Measurements from ENCODE around the gene NRP1.

NRP1 gene

GRCh38 chr10:33267708-33268107 is 66.8 kb downstream of the NRP1 start:
- DNase-seq (ENCODE audit: low read depth in 2 of 2, low spot score in 1 of 2), result no peak

- DNase-seq (ENCODE audit: low read depth in 2 of 2, low spot score in 1 of 2), result no peak
Measured at GRCh38 chr10:33265621-33266020, 68.8 kb downstream of the NRP1 start.

GRCh38 chr10:33263453-33263852 is 71.0 kb downstream of the NRP1 start:
- no peak for DNase-seq (ENCODE audit: low read depth in 2 of 2, low spot score in 1 of 2)

DNA sequence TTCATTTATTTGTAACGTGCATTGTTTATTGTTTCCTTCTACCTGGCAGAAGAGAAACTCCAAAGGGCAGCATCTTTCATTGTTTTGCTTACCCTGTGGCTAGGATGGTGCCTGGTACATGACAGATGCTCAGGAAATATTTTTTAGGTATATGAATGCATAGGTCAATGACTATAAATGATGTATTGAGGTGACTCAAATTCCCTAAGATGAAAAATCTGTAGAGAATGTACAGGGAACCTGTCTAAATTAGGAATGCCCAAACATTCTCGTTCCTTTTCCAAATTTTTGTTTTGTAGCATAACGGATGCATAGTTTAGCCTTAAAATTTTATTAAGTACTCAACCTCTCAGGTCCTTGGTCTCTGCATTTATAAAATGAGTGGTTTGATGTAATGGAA is 71.6 kb downstream of the NRP1 start:
- DNase-seq (ENCODE audit: low read depth in 2 of 2, low spot score in 1 of 2), result no peak

GRCh38 chr10:33260403-33261149 is 73.9 kb downstream of the NRP1 start:
- no peak for DNase-seq (ENCODE audit: low read depth in 2 of 2, low spot score in 1 of 2)

- DNase-seq (ENCODE audit: low read depth in 2 of 2, low spot score in 1 of 2), result no peak
Measured at GRCh38 chr10:33258967-33259366, 75.5 kb downstream of the NRP1 start.

DNA sequence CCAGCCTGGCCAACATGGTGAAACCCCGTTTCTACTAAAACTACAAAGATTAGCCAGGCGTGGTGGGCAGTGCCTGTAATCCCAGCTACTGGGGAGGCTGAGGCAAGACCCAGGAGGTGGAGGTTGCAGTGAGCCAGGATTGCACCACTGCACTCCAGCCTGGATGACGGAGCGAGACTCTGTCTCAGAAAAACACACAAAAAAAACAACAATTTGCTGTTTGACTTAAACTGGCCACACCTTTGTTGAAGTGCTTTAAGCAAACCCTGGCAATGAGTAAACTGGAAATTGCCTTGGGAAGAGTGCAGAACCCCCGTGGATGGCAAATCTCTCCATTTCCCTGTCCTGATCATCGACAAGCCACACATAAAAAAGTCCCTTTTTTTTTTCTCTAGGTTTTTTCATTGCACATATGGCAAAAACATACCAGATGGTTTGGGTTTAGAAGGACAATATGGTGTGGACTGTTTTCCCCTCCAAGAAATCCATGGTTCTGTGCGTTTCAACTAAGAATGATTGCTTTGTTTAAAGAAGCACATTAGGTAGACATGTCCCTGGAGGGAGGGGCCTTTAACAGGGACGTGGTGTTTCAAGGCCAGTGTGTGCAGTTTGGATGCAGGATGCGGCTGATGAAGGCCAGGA is 76.9 kb downstream of the NRP1 start:
- DNase-seq (ENCODE audit: low read depth in 2 of 2, low spot score in 1 of 2), result no peak

GRCh38 chr10:33256458-33256857 is 78.0 kb downstream of the NRP1 start:
- DNase-seq (ENCODE audit: low read depth in 2 of 2, low spot score in 1 of 2), result no peak

DNA sequence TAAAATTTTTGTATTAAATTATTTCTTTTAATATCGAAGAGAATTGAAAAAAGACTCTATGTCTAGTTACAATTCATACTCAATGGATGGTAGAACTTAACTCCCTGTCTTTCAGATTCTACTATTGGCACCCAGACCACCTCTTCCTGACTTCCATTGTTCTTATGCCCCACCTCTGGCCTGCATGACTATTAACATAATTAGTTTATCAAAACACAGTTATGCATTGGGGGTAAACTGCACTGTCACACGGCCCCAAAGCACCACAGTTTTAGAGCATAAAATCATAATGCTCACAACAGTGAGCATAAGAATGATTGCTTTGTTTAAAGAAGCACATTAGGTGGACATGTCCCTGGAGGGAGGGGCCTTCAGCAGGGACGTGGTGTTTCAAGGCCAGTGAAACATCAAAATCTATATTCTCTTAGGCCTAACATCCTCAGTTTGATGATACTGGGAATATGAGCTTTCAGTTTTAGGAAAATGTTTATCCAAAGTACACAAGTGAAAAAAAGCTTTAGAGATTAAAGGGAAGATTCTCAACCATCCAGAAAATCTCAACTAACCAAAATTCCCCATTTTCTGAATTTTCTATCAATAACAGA is 79.8 kb downstream of the NRP1 start:
- no peak for DNase-seq (ENCODE audit: low read depth in 2 of 2, low spot score in 1 of 2)

GRCh38 chr10:33253411-33253810 is 81.1 kb downstream of the NRP1 start:
- DNase-seq (ENCODE audit: low read depth in 2 of 2, low spot score in 1 of 2), result no peak

GRCh38 chr10:33252794-33253203 is 81.7 kb downstream of the NRP1 start:
- DNase-seq (ENCODE audit: low read depth in 2 of 2, low spot score in 1 of 2), result no peak

DNA sequence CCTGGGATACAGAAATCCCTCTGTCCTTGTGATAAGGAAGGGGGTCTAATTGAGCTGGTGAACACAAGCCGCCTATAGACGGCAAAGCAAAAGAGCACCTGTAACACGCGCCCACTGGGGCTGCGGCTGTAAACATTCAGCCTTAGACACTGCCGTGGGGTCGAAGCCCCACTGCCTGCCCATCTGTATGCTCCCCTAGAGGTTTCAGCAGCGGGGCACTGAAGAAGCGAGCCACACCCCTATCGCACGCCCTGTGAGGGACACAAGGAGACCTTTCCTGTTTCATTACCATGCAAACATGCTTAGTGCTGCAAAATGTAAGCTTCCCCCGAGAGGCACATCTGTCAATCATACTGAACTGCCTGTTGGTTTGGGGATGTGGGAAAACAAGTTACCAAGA is 82.1 kb downstream of the NRP1 start:
- DNase-seq (ENCODE audit: low read depth in 2 of 2, low spot score in 1 of 2), result no peak

- DNase-seq (ENCODE audit: low read depth in 2 of 2, low spot score in 1 of 2), result no peak
Measured at GRCh38 chr10:33249659-33250345, 84.7 kb downstream of the NRP1 start.

GRCh38 chr10:33249137-33249536 is 85.3 kb downstream of the NRP1 start:
- DNase-seq (ENCODE audit: low read depth in 2 of 2, low spot score in 1 of 2), result no peak

DNA sequence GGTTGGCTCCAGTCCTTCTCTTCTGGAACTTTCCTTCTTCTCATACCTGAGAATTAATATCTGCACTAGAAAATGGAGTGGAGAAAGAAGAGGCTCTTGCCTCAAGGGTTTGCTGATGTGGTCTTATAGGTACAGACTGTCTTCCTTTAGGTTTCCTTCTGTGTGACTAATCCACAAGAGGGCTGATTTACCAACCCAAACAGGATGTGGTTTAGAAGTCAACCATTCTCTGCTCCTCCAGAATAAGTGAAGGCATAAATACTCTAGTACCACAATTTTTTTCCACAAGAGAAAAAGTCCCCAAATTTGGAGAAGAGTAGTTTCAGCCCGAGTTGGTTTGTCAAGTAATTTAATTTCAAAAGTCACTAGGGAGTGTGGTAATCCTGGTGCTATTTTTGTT is 85.8 kb downstream of the NRP1 start:
- DNase-seq (ENCODE audit: low read depth in 2 of 2, low spot score in 1 of 2), result no peak

GRCh38 chr10:33247221-33247922 is 87.1 kb downstream of the NRP1 start:
- DNase-seq (ENCODE audit: low read depth in 2 of 2, low spot score in 1 of 2), result no peak

DNA sequence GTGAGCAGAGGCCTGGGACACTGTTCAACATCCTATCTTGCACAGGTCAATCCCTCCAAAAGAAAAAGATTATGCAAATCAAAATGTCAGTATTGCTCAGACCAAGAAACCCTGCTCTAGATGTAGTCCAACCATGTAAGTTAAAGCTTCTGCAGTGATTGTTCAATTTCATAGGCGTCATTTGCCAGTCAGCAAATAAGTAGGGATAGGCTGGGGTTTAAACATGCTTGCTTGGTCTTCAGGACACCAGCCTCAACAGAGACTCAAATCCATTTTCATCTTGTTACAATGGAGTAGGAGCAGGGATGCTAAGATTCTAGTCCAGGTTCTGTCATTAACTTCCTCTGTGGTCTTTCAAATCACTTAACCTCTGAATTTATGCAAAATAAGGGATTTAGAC is 89.1 kb downstream of the NRP1 start:
- DNase-seq (ENCODE audit: low read depth in 2 of 2, low spot score in 1 of 2), result no peak

GRCh38 chr10:33244354-33244967 is 90.0 kb downstream of the NRP1 start:
- DNase-seq (ENCODE audit: low read depth in 2 of 2, low spot score in 1 of 2), result no peak

DNA sequence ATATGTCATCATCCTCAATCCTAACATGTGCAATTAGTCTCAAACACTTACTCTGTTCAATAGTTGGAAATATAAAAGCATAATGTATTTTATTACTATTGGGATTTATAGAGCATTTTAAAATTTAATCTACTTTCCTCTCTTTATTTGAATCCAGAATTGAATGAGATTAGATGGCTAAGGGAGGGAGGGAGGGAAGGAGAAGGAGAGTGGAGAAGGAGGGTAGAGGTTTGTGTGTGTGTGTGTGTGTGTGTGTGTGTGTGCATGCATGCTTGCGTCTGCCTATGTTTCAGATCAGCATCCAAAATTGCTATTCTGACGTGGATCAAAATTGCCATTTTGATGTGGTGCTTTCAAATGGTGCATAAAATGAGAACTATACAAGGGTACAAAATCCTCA is 90.8 kb downstream of the NRP1 start:
- no peak for DNase-seq (ENCODE audit: low read depth in 2 of 2, low spot score in 1 of 2)

- DNase-seq (ENCODE audit: low read depth in 2 of 2, low spot score in 1 of 2), result no peak
Measured at GRCh38 chr10:33242931-33243330, 91.5 kb downstream of the NRP1 start.

DNA sequence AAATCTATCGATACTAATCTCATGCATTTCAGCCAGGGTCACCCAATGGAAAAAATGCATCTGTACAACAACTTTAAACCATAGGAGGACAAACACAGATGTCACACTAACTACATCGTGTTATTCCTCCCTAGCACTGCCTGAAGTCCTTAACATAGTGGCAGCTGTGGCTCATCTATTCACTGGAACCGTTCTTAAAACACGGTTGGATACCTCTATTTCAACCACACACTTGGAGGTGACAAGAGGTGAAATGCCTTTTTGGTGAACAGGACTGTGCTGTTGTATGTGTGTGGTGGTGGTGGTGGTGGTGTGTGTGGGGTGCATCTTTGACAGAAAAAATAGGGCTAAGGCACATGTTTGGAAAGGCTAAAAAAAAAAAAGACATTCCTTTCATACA is 93.1 kb downstream of the NRP1 start:
- no peak for DNase-seq (ENCODE audit: low read depth in 2 of 2, low spot score in 1 of 2)

Measured in stimulated activated CD8-positive, alpha-beta memory T cell treated with anti-CD3 and anti-CD28 coated beads, Interleukin-4, amount 100 ng/mL, for 4 hours (primary cell).